HPDE6-E6E7 (cell line): ENCODE results near the gene NEURL1.

Experiments
- DNase-seq: peaks from one replicate; pipeline ENCODE4 v3.0.0; 2011; ENCODE audit warnings: missing footprints; ENCODE audit errors: extremely low spot score

Gene NEURL1

DNA sequence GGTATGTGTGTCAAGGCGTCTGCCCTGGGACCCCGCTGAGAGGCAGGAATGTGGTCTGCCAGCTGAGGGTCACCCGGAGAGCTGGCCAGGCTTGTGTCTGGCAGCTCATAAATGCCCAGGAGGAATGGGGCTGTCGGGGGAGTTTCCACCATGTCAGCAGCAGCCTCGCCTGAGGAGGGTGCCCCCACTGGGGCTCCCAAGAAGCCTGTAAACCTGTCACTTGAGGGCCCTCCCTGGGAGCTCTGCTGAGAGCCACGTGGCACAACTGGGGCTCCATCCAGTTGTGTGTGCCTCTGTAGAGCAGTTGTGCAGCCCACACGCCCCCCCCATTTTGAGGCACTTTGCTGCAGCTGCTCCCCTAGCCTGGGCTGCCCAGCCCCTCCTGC, 70.6 kb downstream of the NEURL1 start:
- no peak for DNase-seq

DNA sequence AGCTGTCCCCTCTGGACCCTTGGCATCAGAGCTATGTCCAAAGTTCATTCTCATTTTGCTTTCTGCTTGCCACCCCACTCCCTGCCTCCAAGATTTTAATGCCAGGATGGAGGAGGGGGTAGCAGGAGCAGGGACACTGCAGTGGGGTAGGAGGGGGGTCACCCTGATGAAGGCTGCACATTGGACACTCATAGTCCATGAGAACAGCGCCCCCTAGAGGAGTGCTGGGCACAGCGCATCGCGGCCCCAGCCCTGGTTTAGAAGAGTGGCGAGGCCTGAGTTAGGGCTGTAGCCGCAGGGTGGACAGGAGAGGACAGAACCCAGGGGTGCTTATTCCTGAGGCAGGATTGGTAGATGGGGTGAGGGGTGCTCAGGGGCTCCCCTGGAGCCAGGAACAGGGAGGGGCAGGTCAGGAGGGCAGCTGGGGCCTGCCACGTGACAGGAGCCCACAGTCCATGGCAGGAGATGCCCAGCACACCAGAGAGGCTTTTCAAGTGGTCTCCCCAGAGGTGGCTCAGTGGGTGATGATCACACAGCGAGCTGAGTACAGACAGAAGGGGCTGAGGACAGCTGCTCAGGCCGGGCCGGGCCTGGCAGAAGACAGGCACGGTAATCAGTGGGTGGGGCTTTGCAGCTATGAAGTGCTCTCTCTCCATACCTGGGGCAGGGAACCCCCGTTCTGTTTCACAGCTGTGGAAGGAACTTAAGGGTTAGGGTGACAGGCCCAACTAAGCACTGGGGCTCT, 71.4 kb downstream of the NEURL1 start:
- DNase-seq, result no peak

DNA sequence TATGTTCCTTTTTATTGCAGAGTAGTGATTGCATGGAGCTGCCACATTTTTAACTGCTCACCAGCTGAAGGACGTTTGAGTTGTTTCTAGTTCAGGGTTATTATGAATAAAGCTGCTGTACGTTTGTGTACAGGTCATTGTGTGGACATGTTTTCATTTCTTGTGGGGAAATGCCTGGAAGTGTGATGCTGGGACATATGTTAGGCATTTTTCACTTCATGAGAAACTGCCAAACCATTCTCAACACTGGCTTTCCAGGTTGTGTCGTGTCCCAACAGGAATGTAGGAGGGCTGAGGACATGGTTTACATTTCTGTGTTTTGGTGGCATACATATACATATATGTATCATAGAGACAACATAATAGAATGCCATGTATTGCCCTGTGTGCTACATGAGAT, 73.0 kb downstream of the NEURL1 start:
- DNase-seq, result no peak

DNA sequence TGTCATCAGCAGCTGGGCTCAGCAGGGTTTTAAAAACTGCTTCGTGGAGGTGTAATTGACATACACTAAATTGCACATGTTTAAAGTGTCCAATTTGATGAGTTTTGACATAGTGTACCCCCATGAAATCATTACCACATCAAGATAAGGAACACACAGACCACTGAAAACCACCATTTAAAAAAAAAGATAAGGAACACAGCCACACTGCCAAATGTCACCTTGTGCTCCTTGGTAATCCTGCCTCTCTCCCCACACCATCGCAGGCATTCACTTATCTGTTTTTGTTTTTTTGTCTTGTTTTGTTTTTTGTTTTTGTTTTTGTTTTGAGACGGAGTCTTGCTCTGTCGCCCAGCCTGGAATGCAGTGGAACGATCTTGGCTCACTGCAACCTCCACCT, 75.0 kb downstream of the NEURL1 start:
- no peak for DNase-seq

DNA sequence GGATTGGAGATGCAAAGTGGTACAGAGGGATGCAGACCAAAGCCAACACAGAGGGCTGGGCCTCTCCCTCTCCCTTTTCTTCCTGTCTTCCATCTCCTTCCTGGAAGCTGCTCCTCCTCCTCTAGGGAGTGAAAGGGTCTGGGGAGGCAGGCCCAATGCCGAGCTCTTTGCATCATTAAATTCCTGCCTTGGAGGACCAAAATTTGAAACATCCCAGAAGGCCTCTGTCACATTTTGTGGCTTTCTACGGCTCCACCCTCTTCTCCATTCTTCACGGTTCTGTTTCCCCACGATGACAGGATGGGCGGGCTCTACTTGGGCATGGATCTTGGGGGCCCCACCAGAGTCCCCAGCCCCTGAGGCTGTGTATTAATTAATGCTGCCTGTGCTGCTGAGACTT, 76.4 kb downstream of the NEURL1 start:
- no peak for DNase-seq

DNA sequence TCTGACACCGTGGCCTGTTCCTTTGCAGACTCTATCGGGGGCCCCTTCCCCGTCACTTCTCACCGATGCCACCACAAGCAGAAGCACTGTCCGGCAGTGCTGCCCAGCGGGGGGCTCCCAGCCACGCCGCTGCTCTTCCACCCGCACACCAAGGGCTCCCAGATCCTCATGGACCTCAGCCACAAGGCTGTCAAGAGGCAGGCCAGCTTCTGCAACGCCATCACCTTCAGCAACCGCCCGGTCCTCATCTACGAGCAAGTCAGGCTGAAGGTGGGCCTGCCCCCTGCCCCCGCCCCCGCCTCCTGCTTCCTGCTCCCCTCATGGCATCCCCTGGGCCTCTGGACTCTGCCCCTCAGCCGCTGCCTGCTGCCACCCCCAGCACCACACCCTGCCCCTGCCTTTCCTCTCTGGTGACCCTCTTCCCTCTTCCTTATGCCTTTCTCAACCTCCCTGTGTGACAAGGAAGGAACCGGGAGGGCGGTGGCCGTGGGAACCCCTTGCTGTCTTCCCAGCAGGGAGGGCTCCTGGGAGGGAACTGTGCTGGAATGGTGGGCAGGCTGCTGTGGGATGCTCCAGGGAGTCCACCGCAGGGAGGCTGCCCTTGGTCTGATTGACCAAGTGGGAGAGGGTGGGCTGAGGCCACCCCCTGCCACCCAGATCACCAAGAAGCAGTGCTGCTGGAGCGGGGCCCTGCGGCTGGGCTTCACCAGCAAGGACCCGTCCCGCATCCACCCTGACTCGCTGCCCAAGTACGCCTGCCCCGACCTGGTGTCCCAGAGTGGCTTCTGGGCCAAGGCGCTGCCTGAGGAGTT, 77.5 kb downstream of the NEURL1 start:
- no peak for DNase-seq

DNA sequence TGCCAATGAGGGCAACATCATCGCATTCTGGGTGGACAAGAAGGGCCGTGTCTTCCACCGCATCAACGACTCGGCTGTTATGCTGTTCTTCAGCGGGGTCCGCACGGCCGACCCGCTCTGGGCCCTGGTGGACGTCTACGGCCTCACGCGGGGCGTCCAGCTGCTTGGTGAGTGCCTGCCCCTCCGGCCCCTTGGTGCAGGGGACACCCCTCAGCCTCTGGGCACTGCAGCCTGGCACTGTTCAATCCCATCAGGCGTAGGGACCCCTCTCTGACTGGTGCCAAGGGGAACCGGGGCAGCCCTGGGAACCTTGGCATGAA, 78.1 kb downstream of the NEURL1 start:
- no peak for DNase-seq

DNA sequence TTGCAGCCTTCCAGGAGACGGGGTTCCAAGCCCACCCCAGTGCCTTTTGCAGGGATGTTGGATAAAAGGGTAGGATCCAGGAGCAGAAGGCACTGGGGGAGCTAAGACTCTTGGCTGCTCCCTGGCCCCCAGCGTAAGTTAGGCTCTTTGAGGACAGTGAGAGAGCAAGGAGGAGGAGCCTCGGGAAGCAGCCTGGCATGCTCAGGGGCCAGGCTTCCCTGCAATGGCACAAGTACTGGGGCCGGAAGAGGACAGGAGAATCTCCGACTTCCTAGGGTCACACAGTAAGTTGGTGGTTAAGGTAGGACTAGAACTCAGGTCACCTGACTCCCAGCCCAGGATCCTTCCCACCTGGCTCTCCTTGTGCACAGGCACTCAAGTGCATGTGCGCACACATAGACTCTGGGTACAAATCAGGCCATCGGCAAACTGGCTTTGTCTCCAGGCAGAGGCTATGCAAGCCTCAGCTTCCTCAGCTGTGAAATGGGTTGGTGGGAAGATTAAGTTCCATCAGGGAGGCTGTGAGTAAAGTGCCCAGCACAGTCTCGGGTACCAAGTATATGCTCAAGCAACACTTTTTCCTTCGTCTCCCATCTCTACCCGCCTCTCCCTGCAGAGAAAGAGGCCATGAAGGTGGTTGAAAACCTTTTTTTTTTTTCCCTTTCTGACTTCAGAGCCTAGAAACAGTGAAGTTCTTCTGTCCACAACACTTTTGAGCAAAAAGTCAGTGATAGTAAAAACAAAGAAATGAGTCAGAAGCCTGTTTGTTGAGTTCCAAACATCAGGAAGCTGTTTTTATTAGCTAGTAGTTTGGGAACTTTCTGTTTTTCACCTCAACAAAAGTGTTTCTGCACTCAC, 79.1 kb downstream of the NEURL1 start:
- DNase-seq, result peak; percentile 35

DNA sequence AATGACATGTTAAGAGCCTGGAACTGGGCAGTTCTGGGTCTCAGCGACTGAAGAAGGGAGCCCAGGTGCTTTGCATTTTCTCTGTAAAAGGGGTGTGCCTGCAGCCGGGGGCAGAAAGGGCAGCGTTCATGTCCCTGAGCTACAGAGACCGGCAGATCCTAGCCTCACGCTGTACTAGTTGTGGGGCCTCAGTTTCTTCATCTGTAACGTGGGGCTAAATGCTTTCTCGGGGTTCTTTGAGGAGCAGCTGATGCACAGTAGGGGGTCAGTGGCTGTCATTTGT, 79.6 kb downstream of the NEURL1 start:
- DNase-seq, result no peak

DNA sequence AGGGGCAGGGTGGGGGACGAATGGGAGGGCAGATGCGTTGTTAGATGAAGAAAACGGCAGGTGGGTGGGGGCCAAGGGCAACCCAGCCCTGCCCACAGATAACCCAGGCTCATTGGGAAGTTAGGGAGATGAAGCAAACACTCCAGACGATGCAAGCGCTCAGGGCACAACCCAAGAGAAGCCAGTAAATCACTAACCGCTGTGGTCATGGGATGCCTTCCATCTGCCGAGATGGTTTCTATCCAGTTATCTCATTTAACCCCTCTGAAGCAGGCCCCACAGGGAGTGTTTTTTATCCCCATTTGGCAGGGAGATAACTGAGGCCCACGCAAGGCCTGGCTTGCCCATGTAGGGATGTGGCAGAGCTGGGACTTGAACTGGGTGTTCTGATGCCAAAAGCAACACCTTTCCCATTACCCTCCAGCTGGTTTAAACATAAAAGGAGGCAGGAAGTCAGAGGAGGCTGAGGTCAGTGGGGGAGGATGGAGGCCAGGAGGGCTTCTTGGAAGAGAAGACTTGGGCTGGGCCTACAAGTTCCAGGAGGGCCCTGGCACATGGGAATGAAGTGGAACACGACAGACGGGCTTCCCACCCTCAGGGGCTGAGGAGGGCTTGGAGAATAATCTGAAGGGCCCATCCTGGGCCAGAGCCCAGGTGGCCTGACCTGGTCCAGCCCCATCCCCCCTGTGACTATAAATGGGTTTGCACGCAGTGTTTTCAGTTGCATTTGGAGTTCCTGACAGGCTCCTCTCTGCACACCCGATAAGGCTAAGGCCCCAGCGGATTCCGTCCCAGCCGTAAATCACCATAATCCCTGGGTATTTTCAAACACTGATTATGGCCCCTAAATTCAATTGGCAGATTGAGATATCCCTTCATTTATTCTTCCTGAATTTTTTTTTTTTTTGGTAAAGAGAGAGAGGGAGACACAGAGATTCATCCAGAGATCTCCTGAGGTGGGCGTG, 80.9 kb downstream of the NEURL1 start:
- no peak for DNase-seq

DNA sequence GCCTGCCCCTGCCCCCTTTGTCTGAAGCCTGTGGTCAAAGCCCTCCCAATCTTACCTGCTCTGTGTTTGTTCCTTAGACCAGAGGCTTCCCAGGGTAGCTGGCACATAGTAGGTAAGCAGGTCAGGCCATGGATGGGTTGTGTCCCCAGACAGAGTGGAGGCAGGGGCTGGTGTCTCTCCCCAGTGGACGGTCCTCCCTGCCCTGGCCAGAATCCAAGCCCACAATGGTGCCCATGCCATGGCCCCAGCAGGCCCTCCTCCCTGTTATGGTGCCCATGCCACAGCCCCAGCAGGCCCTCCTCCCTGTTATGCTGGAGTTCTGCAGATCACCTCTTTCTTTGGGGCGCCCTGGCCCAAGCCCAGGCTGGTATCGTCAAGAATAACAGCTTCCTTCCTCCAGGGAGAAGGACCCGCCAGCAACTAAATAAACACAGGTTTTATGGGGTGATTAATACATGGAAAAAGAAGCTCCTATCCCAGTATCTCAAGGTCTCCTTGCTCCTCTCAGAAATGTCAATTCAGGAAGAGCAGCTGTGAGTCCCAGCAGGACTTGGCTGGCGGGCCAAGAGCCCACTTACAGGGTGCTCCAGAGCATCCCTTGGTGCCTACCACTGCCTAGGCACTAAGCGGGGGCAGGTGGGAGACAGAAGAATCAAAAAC, 82.0 kb downstream of the NEURL1 start:
- no peak for DNase-seq

DNA sequence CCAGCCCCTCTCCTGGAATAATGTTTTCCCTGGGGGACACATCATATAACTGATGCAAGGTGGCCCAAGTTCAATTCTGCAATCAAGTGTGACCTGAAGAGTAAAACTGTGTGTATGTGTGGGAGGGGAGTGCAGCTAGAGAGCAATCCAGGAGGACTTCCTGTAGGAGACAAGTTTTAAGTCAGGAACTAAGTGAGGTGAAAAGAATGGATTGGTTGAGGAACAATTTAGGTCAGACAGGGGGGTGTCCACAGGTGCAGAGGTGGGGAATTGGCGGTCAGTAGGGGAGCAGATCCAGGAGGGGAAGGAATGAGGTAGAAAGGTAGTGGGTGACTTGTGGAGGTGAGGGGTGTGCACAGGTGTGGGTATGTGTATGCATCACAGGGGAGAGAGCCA, 82.6 kb downstream of the NEURL1 start:
- DNase-seq, result no peak

DNA sequence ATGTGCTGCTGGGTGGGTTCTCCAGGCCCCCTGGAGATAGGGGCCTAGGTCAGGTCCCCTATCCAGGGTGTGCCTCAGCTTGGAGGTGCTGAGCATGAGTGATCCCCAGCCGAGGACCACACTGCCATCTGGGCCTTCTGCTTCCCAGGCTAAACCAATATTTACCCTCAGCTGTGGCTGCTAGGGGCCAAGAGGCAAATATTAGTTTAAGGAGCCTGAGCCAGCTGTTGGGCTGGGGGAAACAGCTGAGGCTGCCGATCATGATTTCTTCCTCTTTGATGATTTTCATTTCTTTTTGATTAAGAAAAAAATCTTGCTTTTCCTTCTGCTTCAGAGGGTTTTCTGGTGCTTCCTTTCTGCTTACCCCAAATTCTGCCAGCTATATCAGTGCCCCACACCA, 83.4 kb downstream of the NEURL1 start:
- DNase-seq, result no peak

DNA sequence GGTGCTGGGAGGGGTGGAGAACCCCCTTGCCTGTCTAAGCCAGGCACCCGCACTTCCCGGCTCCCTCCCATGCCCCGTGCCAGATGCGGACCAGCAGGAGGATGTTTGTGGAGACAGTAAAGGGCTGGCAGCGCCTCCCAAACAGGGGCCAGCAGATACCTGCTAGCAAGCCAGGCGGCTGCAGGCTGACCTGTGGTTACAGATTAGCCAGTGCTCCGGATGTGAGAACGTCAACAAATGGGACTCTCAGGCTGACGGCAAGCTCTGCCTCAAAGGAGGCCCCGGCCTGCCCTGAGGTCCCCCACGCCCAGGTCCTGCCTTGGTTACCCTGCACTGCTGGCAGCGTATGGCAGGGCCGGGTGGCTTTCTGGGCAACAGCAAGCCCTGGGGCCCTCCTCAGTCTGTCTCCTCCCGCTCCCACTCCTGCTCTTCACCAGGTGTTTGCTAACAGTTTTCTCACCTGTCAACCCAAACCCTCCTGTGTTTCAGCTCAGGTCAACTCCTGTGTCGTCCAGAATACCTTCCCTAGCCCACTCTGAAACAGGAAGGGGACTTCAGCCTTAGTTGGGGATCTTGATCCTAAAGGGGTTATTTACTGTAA, 85.4 kb downstream of the NEURL1 start:
- no peak for DNase-seq

DNA sequence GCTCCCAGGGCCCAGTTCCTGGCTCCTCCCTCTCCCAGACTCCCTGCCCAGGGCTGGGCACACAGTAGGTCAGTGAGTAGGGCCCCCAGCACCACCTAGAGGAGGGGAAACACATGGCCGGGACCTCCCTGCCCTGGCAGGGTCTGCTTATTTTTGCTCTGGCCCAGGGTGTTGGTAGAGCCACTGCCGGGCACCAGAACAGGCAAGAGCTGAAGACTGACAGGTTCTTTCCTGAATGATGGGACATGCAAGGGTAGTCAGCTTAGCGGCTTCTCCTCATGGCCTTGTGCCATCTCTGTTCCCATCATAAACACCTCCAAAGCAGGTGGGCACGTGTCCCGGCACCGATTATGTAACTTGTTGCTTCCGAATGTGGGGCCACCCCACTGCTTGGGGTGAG, 86.5 kb downstream of the NEURL1 start:
- no peak for DNase-seq

DNA sequence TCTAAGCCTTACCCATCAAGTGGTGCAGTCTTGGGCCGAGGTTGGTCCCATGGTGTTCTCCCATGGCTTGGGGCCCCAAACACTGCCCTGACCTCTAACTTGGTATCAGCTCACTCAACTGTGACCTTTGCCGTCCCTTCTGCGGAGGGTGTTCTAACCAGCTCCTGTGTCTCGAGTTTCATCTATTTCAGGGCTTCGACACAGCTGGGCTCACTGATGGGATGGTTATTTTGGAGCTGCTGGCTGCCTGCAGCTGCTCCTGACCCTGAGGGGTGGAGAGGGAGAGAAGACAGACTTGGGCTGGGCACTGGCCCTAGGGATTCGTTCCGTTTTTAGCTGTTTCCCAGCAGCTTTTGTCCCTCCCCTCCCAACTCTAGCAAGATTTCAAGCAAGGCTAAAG, 86.9 kb downstream of the NEURL1 start:
- no peak for DNase-seq

DNA sequence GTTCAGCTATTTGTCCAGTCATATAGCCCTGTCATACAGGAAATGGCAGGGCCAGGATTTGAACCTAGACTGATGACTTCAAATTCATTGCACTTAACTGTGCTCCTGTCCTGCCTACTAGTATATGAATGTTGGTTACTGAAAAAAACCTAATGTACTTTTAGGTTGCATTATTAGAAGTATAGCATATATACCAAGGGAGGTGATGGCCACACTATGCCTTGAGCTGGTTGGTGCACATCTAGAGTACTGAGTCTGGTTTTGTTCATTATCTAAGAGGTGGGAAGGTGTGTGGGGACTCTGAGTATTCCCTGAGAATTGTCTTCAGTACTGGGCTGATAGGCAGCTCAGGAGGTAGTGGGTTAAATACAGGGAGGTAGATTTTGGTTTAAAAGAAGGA, 88.0 kb downstream of the NEURL1 start:
- no peak for DNase-seq

DNA sequence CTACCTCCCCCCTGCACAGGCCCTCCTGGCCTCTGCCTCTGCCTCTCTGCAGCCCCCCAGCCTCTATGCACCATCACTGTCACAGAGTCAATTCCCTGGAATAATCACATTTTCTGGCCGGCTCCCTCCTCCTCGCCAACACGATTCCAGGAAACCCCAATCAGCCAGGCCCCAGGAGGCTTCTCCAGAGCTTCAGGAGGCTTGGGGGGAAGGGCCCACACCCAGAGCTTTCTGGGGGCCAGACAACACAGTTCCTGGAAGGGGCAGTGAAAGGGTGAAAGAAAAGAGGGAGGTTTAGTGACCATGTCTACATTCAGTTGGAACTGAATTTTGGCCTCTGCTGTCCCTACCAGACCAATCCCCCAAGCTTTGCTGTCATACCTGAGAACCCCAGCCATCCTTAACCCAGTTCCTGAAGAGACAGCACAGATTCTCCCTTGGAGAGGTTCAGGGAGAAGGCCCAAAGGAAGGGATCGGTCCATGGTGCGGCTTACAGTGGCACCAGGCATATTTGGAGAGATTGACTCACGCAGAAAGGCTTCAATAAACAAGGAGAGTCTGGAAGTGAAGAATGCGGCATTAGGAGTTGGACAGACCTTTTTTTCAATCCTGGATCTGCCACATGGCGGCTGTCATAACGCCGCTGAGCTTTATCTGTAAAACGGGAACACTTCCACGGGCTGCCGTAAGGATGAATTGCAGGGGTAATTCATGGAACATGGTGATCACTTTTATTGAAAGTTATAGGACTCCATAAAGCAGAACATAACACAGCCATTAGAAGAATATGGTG, 89.0 kb downstream of the NEURL1 start:
- DNase-seq, result no peak

DNA sequence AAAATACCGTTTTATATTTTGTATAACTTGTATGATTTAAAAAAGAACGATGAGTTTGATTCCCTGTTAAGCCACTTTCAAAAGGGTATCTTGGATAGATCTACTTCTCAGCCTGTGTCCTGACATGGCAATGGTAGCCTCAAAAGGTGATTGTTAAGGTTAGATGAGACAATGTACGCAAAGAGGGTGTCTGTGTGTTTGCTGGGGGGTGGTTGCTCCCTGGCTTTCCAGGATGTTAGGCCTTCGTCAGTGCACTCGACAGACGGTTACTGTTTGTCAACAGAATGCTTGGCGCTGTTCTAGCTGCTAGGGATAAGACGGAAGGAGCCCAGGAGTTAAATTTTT, 90.3 kb downstream of the NEURL1 start:
- DNase-seq, result no peak
